DMS 273 (cell line): Measurements from ENCODE around the gene CELF2.

Source experiments
- DNase-seq: peaks from one replicate; lab custom pipeline; 2025; ENCODE audit not compliant: unreplicated experiment; lab: John Stamatoyannopoulos, UW

The CELF2 gene

GRCh38 chr10:11003679-11004078 is 14.0 kb upstream of the CELF2 start:
- no peak for DNase-seq

GRCh38 chr10:11004144-11005077 is 13.3 kb upstream of the CELF2 start:
- DNase-seq, result no peak

GRCh38 chr10:11005725-11006427 is 11.8 kb upstream of the CELF2 start:
- DNase-seq, result no peak

- no peak for DNase-seq
These were observed 11.2 kb upstream of the CELF2 start for GRCh38 chr10:11006428-11006825.

- DNase-seq, result no peak
These were observed 10.1 kb upstream of the CELF2 start for GRCh38 chr10:11007476-11008020.

GRCh38 chr10:11009471-11010308 is 8.0 kb upstream of the CELF2 start:
- no peak for DNase-seq

GRCh38 chr10:11010582-11010981 is 7.1 kb upstream of the CELF2 start:
- DNase-seq, result no peak

GRCh38 chr10:11011436-11011835 is 6.2 kb upstream of the CELF2 start:
- no peak for DNase-seq

GRCh38 chr10:11011984-11012383 is 5.7 kb upstream of the CELF2 start:
- DNase-seq, result no peak

GRCh38 chr10:11012421-11013295 is 5.0 kb upstream of the CELF2 start:
- peak; percentile 5 for DNase-seq

GRCh38 chr10:11013836-11014235 is 3.8 kb upstream of the CELF2 start:
- no peak for DNase-seq

GRCh38 chr10:11014671-11015445 is 2.8 kb upstream of the CELF2 start:
- no peak for DNase-seq

- no peak for DNase-seq
These were observed 2.2 kb upstream of the CELF2 start for GRCh38 chr10:11015446-11015934.

GRCh38 chr10:11017000-11017569 is 587 bp upstream of the CELF2 start:
- DNase-seq, result no peak

- DNase-seq, result peak; percentile 17
These were observed 765 bp downstream of the CELF2 start for GRCh38 chr10:11018432-11018841.

- peak; percentile 5 for DNase-seq
These were observed 1.4 kb downstream of the CELF2 start for GRCh38 chr10:11018855-11019631.

GRCh38 chr10:11019724-11020547 is 2.3 kb downstream of the CELF2 start:
- no peak for DNase-seq
